Measurements from ENCODE around the gene HYAL1.

The HYAL1 gene

GRCh38 chr3:50259432-50260026, 43.8 kb downstream of the HYAL1 start:
- no peak for TF ChIP-seq CTCF (IDR thresholded peaks at IDR 0.05; ENCODE audit: extremely low read depth, missing control alignments)
- no peak for DNase-seq (ENCODE audit: low spot score)

GRCh38 chr3:50258979-50259378, 44.4 kb downstream of the HYAL1 start:
- TF ChIP-seq CTCF (IDR thresholded peaks at IDR 0.05; ENCODE audit: extremely low read depth, missing control alignments) = no peak
- DNase-seq (ENCODE audit: low spot score) = no peak

GRCh38 chr3:50258029-50258680, 45.2 kb downstream of the HYAL1 start:
- no peak for DNase-seq (ENCODE audit: low spot score)
- TF ChIP-seq CTCF (IDR thresholded peaks at IDR 0.05; ENCODE audit: extremely low read depth, missing control alignments) = no peak

- DNase-seq (ENCODE audit: low spot score) = no peak
- TF ChIP-seq CTCF (IDR thresholded peaks at IDR 0.05; ENCODE audit: extremely low read depth, missing control alignments) = no peak
Observed at GRCh38 chr3:50256978-50257890, 46.1 kb downstream of the HYAL1 start.

- no peak for TF ChIP-seq CTCF (IDR thresholded peaks at IDR 0.05; ENCODE audit: extremely low read depth, missing control alignments)
- DNase-seq (ENCODE audit: low spot score) = no peak
Observed at GRCh38 chr3:50255251-50255615, 48.1 kb downstream of the HYAL1 start.

GRCh38 chr3:50254577-50255250, 48.7 kb downstream of the HYAL1 start:
- TF ChIP-seq CTCF (IDR thresholded peaks at IDR 0.05; ENCODE audit: extremely low read depth, missing control alignments) = no peak
- no peak for DNase-seq (ENCODE audit: low spot score)
